Measurements from ENCODE around the gene MPIG6B. TPM values are rescaled to one million over a fixed set of nuclear protein-coding genes. Genes with fewer than 3 reads are reported as not detected.

The MPIG6B gene
- total and polyA plus RNA-seq, 8 donors: 0.05 to 0.06 TPM; not detected in 6

- no peaks in the 10 kb centered on the region for H3K9me3 ChIP-seq
- ATAC-seq: peak; percentile 81 to 93 (median 90)
- peak within 1 kb of the TSS; percentile 38 to 71 (median 53) for H3K27ac ChIP-seq
- WGBS, 2 donors: 12 to 13% methylated on average over 17 of the region's 17 CpGs
- no peaks in the 10 kb centered on the region for H3K27me3 ChIP-seq
- peak; percentile 76 to 92 (median 80) for DNase-seq
- no peak for FAIRE-seq
- H3K4me3 ChIP-seq: peak within 1 kb of the TSS; percentile 19 to 60 (median 42)
- intact Hi-C loops (cut with DNase I): loop anchor here in 1 of 3 donors (5.0 kb wide), 1 partner anchor 87 kb away; no protein-coding TSS in a partner anchor
- H3K4me1 ChIP-seq: peaks cover 3 to 8% (median 5%) of the 10 kb centered on the region in 3 donors
- peak; percentile 10 to 64 (median 50) for TF ChIP-seq CTCF (IDR thresholded peaks at IDR 0.05)
- no peaks in the 10 kb centered on the region for H3K36me3 ChIP-seq
Measured at GRCh38 chr6:31680226-31681134, 42.7 kb upstream of the MPIG6B start, which contains the start of gene LY6G5C. Gene LY6G5C (minus strand): TSS chr6:31681067. CDS start chr6:31680373, 694 bp downstream.

GRCh38 chr6:31681135-31681671 is 42.0 kb upstream of the MPIG6B start:
- intact Hi-C loops (cut with DNase I): loop anchor here in 1 of 3 donors (5.0 kb wide), 1 partner anchor 86 kb away; no protein-coding TSS in a partner anchor
- WGBS, 2 donors: 1% methylated on average over 40 of the region's 40 CpGs

GRCh38 chr6:31683591-31683990 is 39.6 kb upstream of the MPIG6B start:
- H3K4me3 ChIP-seq: no peak overlapping the region
- FAIRE-seq (no peak), DNase-seq (no peak), ATAC-seq (no peak)
- TF ChIP-seq CTCF (IDR thresholded peaks at IDR 0.05): no peak
- WGBS, 2 donors: 62 to 67% methylated on average over 13 of the region's 13 CpGs
- no peaks in the 10 kb centered on the region for H3K9me3 ChIP-seq
- H3K36me3 ChIP-seq: peaks cover 0 to 6% (median 5%) of the 10 kb centered on the region in 3 donors
- intact Hi-C loops (cut with DNase I): loop anchor here in 1 of 3 donors (5.0 kb wide), 1 partner anchor 84 kb away; no protein-coding TSS in a partner anchor
- H3K27ac ChIP-seq: no peak overlapping the region
- no peaks in the 10 kb centered on the region for H3K27me3 ChIP-seq
- peaks cover 3 to 8% (median 5%) of the 10 kb centered on the region in 3 donors for H3K4me1 ChIP-seq

More at GRCh38 chr6:31681135-31681671, 42.0 kb upstream of the MPIG6B start:
- ATAC-seq (peak; percentile 53 to 76 (median 73)), FAIRE-seq (no peak), DNase-seq (peak in 4 of 6 donors; percentile 27 to 82 (median 48))
- Histone ChIP-seq H3K36me3 (no peaks in the 10 kb centered on the region), H3K4me3 (peak overlapping the region; percentile 19 to 60 (median 42)), H3K27me3 (no peaks in the 10 kb centered on the region), H3K9me3 (no peaks in the 10 kb centered on the region), H3K27ac (peak overlapping the region; percentile 38 to 71 (median 53)), H3K4me1 (peaks cover 3 to 8% (median 5%) of the 10 kb centered on the region in 3 donors)
- TF ChIP-seq CTCF (IDR thresholded peaks at IDR 0.05): no peak

GRCh38 chr6:31686483-31686882 is 36.7 kb upstream of the MPIG6B start:
- peaks cover 0 to 14% (median 12%) of the 10 kb centered on the region in 3 donors for H3K36me3 ChIP-seq
- WGBS, 2 donors: 87 to 94% methylated on average over 5 of the region's 5 CpGs

More at GRCh38 chr6:31686483-31686882, 36.7 kb upstream of the MPIG6B start:
- Histone ChIP-seq H3K4me1 (peaks cover 0 to 3% (median 1%) of the 10 kb centered on the region in 3 donors), H3K4me3 (no peak overlapping the region), H3K27me3 (no peaks in the 10 kb centered on the region), H3K9me3 (no peaks in the 10 kb centered on the region), H3K27ac (no peak overlapping the region)
- no peak for FAIRE-seq
- no peak for TF ChIP-seq CTCF (IDR thresholded peaks at IDR 0.05)
- intact Hi-C loops (cut with DNase I): no loop called here
- DNase-seq: no peak
- no peak for ATAC-seq
